ENCODE measurements around the gene RRP1B.
"Not testable (repeated sequence)": the region's sequence is repeated elsewhere in the genome, so short reads cannot be mapped to it uniquely, and the experiment has no call there.

Gene RRP1B, protein sequence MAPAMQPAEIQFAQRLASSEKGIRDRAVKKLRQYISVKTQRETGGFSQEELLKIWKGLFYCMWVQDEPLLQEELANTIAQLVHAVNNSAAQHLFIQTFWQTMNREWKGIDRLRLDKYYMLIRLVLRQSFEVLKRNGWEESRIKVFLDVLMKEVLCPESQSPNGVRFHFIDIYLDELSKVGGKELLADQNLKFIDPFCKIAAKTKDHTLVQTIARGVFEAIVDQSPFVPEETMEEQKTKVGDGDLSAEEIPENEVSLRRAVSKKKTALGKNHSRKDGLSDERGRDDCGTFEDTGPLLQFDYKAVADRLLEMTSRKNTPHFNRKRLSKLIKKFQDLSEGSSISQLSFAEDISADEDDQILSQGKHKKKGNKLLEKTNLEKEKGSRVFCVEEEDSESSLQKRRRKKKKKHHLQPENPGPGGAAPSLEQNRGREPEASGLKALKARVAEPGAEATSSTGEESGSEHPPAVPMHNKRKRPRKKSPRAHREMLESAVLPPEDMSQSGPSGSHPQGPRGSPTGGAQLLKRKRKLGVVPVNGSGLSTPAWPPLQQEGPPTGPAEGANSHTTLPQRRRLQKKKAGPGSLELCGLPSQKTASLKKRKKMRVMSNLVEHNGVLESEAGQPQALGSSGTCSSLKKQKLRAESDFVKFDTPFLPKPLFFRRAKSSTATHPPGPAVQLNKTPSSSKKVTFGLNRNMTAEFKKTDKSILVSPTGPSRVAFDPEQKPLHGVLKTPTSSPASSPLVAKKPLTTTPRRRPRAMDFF

DNA sequence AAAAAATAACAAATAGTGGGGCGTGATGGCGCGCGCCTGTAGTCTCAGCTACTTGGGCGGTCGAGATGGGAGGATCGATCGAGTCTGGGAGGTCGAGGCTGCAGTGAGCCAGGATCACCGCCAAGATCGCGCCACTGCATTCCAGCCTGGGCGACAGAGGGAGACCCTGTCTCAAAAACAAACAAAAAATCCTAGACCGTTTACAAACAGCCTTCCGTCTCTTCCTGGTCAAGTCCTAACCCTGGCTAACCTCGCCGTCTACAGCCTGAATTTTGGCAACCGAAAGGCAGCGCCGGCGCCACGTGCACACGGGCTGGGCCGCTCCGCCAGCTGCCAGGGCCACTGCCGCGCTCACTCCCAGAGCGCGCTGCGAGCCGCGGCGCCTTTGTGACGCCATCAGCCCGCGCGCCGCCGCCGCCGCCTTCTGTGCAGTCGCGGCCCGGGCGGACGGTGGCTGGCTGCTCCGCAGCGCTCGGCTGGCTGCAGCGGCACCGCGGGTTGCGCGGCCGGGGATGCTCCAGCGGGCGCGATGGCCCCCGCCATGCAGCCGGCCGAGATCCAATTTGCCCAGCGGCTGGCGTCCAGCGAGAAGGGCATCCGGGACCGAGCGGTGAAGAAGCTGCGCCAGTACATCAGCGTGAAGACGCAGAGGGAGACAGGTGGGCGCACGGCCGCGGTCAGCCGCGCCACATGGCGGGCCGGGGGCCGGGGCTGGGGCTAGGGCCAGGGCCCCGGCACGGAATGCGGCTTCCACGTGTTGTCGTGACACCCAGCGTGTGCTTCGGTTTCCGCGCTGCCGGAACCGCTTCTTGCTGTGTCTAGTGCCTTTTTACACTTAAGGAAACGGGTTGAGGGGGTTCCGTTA lies at the start of gene RRP1B, which contains the start of gene HSF2BP:
TSS of gene RRP1B (plus strand) at position 425 of the 865 bp plus-strand sequence. CDS start at position 530, 105 bp downstream.
TSS of gene HSF2BP (minus strand) at position 353 of the 865 bp plus-strand sequence. CDS start 1,392 bp downstream, outside the sequence.
- peak; percentile 59 for DNase-seq

DNA sequence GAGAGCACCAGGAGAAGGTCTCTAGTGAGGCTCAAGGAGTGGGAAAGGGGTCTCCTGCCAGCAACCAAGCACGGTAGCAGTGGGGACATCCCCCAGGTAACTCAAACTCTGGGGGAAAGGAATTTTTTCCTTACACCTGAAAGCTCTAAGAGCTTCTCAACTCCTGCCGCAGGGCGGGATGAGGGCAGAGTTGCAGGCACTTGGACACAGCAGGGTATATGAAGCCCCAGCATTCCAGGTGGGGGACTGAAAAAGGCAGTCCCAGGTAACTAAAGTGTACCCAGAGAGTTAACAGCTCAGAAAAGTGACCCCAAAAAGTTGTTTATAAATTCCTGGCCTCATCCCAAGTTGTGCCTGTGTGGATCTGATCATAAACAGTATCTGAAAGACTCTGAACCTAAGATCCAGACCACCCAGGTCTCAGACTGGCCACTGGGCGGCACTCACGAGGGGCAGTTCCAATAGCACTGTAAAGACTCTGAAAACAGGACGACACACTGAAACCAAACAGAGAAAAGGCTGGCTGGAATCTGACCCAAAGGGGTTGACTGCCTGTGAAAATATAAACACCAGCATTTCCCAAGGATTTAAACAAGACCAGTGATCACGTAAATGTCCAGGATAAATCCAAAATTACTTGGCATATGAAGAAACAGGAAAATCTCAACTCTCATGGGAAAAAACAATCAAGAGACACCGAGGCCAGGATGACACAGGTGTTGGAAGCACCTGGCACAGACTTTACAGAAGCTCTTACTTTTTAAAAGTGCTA lies 47.6 kb upstream of the RRP1B start:
- DNase-seq, result no peak

DNA sequence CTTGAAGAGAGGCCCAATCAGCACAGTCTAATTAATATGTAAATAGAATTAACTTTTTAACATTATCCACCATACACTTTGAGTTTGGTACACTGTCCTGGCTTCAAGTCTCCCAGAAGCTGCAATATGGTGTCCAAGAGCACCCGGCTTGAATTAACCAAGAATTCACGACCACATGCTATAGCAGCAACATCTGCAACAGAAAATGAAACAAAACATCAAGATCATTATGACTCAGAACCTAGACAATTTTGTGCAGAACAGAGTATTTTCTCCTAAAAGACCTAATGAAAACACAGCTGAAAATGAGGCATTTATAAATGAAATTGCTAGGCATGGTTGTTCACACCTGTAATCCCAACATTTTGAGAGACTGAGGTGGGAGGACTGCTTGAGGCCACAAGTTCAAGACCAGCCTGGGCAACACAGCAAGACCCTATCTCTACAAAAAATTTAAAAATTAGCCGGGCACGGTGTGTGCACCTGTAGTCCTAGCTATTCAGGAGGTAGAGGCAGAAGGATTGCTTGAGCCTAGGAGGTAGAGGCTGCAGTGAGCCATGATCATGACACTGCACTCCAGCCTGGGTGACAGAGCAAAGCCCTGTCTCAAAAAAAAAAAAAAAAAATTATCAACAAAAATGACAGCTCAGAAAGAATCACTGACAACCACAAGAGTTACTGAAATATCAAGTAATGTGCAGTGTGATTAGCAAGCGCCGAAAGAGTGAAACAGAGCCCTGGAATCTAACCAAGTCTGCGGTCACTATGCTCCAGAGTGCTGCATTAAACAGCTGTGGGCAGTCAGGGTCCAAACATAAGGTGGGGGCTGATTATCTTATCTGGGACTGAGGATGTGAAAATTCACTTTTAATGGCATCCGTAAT lies 45.4 kb upstream of the RRP1B start:
- no peak for DNase-seq

DNA sequence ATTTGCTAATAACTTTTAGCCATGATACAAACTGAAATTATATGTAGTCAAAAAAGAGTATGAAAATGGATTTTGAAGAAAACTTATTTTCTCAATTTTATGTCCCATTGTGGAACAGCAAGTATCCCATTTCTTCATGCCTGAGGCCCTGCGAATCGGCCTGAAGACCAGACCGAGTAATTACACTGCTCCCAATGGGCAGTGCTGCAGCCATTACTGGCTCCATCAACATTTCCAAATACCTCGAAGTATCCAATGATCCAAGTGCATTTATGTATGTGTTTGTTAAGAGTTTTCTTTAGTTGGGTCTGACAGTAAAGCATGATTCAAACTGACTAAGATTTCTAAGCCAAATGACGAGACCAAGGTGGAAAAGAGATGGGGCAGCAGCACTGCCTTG lies 44.5 kb upstream of the RRP1B start:
- DNase-seq, result no peak

DNA sequence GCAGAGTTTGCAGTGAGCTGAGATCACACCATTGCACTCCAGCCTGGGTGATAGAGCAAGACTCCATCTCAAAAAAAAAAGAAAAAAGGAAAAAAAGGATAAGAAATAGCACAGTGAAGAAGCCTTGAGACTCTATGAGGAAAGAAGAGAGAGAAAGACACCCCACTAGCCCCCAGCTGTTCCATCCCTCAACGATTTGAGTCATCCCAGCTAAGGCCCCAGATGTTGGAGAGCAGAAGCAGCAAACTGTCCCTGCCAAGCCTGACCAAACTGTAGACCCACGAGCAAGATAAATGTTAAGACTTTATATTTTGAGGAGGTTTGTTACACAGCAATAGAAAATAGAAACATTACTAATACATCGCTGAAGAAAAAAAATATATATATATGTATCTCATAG lies 42.5 kb upstream of the RRP1B start:
- not testable (repeated sequence) for DNase-seq

DNA sequence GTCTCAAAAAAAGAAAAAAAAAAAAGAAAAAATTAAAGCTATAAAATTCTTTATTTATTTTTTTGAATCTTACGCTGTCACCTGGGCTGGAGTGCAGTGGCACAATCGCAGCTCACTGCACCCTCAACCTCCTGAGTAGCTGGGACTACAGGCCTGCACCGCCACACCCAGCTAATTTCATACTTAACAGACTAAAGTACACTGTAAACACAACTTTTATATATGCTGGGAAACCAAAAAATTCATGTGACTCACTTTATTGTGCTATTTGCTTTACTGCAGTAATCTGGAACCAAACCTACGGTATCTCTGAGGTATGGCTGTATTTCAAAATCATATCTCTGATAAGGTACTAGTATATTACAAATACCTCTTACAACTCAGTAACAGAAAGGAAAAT lies 40.4 kb upstream of the RRP1B start:
- no peak for DNase-seq

DNA sequence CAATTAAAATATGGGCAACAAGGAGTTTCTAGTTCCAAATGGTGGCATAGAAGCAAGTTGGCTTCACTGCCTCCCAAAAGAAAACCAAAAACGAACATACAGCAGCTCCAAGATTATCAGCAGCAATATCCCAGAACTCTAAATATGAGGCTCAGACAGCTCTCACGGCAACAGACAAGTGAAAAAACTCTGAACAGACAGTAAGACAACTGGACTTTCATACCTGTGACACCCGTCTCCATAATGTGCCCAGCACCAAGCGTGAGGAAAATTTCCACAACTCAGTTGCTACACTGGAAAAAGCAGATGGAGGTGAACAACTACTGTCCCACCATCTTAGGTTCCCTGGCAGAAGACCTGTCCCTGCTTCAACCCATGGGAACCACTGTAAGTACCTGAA lies 40.0 kb upstream of the RRP1B start:
- no peak for DNase-seq

DNA sequence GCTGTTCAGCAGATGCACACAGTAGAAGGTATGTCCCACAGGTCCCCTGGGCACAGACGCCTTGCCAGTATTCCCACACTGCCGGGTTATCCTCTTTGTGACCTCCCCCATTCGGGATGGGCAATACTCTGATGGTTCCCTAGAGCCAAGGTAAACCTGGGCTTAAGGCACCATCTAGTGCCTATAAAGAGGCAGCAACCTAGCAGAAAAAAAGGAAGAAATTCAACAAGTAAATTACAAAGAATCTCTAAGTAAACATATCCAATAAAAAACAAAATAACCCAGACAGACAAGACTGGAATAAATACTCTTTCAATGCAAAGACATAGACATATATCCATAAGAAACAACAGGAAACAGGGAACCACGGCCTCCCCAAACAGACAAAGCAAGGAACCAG lies 39.5 kb upstream of the RRP1B start:
- no peak for DNase-seq

DNA sequence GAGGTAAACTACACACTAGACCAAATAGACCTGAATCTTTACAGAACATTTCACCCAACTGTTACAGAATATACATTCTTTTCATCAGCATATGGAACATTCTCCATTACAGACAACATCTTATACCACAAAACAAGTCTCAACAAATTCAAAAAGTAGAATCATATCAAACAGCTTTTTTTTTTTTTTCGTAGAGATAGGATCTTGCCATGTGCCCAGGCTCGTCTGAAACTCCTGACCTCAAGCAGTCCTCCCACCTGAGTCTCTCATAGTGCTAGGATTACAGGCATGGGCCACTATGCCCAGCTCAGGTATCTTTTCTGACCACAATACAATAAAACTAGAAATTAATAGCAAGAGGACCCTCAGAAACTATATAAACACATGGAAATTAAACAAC lies 36.6 kb upstream of the RRP1B start:
- DNase-seq, result no peak

DNA sequence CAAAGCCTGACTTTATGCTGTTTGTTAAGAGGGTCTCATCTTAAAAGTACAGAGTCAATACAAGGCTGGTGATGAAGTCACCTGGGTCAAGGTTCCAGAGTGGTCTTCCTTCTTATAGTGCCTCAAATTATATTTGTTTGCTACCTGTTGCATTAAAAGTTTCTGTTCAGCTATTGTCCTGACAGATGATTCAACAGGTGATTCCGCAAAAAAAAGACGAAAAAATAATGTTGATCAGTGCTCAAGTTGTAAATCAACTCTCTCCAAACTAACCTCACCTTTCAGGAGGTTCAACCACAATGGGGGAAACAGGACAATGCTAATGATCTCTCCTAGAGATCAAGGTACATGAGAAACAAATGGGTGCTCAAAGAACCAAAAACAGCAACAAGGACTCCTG lies 35.8 kb upstream of the RRP1B start:
- DNase-seq, result no peak

DNA sequence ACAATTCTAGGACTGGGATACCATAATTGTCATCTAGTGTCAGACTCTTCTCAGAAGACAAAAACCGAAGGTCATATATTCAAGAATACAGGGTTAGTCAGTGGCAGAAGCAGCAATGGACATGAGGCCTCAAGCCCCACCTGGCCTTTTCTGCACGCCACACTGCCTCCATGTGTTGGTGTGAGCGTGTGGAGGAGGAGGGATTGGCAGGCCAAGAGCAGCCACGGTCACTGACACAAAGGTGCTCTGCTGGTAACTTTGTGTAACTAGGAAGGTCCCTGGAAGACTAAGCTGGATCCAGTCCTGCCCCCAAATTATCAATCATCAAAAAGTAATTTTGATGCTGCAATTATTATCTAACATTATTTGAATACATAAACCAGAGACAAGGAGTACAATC lies 35.0 kb upstream of the RRP1B start:
- DNase-seq, result no peak

DNA sequence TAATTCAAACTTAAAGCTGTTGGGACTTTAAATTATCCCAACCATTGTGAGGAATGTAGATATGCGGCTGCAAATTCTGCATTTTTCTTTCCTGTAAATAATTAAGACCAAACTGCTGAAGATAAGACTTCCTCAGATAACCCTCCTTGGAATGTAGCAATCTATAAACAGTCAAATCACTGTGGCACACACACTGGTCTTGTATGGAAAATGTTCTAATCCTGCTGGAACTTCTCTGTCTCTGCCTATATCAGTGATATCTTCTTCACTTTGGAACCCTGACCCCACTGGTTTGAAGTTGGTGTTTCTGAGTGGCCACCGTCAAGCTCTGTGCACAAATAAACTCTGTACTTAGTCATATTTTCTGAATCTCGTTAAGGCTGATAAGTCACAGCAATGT lies 33.0 kb upstream of the RRP1B start:
- no peak for DNase-seq

DNA sequence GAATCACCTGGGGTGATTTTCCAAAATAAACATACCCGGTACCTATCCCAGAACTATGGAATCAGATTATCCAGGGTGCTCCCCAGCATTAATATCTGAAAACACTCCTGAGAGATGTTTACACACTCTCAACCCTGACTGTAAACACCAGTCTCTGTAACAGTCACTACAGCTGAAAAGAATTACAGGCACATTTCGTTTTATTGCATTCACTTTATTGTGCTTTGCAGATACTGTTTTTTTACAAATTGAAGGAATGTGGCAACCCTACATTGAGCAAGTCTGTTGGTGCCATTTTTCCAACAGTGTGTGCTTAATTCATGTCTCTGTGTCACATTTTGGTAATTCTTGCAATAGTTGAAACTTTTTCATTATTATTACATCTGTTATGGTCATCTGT lies 31.8 kb upstream of the RRP1B start:
- no peak for DNase-seq

DNA sequence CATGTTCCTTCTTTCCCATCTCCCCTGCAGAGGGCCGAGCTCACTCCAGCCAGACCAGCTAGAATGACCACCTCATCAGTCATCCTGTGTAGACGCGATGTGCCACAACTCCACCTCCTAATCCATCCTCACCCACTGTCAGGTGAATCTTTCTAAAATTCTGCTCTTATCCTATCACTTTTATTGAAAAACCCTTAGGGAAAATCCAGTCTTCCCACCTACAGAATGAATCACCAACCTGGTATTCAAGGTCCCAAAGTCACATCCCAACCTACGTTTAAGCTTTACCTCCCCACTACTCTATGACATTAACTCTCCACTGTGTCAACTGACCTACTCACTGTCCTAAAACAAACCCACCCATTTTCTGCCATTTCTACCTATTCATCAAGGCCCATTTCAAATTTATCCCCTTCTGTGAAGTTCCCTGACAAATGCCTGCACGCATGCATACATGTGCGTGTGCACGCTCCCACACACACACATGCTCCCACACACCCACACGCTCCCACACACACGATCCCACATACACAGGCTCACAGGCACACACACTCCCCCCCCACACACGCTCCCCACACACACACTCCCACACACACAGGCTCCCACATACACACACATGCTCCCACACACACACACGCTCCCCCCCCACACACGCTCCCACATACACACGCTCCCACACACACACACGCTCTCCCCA lies 27.8 kb upstream of the RRP1B start:
- no peak for DNase-seq

DNA sequence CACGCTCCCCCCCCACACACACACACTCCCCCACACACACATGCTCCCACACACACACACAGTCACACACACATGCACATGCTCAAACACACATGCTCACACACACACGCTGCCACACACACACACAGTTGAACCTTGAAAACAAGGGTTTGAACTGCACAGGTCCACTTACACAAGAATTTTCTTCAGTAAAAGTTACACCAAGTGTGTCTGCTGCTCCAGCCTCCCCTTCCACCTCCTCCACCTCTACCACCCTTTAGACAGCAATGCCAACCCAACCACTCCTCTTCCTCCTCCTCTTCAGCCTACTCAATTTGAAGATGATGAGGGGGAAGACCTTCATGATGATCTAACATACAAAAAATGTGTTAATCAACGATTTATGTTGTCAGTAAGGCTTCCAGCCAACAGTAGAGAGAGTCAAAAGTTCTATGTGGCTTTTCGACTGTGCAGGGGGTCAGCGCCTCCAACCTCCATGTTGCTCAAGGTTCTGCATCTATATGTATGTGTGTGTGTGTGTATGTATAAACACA lies 26.9 kb upstream of the RRP1B start:
- DNase-seq, result no peak

DNA sequence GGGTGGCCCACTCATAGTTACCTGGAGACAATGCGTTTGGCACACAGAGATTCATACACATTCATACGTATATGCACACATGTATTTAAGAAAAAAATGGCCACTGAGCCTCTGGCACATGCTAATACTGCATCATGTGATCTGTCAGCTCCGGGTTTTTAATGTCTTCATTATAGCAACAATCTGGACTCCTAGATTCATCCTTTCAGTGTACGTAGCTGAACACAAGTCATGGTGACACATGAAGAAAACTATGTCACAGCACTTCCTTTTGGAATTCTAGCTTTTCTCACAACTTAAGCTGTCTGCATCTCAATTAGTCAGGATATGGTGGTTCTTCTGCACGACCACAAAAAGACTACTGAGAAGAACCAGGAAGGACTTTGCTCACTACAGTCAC lies 24.7 kb upstream of the RRP1B start:
- no peak for DNase-seq

DNA sequence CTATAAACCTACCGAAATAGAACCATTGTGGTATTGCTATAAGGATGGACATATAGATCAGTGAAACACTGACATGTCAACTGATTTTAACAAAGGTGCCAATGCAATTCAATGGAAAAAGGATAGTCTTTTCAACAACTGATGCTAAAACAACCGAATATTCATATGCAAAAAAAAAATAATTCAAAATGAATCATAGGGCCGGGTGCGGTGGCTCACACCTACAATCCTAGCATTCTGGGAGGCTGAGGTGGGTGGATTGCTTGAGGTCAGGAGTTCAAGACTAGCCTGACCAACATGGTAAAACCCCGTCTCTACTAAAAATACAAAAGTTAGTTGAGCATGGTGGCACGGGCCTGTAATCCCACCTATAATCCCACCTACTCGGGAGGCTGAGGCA lies 23.9 kb upstream of the RRP1B start:
- no peak for DNase-seq

DNA sequence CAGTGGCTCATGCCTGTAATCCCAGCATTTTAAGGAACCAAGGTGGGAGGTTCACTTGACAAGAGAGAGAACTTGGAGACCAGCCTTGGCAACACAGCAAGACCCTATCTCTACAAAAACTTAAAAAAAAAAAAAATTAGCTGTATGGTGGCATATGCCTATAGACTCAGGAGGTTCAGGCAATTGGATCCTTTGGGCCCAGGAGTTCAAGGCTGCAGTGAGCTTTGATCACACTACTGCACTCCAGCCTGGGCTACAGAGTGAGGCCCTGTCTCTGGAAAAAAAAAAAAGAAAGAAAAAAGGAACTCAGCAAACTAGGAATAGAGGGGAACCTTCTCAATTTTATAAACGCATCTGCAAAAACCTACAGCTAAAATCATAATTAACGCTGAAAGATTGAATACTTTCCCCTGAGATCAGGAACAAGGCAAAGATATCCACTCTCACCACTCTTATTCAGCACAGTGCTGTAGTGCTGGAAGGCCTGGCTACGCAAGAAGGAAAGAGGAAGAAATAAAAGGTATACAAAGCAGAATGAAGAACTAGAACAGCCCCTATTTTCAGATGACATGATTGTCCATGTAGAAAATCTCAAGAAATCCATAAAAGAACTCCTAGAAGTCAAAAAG lies 21.7 kb upstream of the RRP1B start:
- no peak for DNase-seq

DNA sequence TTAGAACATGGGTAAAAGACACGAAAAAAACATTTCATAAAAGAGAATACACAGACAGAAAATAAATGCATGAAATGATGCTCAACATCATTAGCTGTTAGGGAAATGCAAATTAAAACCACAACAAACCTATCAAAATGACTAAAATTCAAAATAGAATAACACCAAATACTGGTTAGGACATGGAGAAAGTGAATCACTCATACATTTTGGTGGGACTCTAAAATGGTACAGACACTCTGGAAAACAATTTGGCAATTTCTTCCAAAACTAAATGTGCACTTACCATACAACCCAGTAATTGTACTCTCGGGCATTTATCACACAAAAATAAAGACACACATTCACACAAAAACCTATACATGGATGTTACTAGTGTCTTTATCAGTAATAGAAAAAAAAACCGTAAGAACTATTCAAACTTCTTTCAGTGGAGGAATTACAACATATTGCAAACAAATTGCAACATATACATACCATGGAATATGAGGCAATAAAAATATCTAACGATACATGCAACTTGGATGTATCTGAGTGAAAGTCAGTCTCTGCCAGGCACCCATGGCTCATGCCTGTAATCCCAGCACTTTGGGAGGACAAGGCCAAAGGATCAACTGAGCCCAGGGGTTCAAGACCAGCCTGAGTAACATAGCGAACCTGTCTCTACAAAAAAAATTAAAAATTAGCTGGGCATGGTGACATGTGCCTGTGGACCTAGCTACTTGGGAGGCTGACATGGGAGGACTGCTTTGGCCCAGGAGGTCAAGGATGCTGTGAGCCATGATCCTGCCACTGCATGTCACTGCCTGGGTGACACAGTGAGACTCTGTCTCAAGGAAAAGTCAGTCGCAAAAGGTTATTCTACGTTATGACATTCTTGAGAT lies 19.6 kb upstream of the RRP1B start:
- no peak for DNase-seq
